IMR-90 (cell line): ENCODE measurements around the gene MGA. TPM values are rescaled to one million over a fixed set of nuclear protein-coding genes. Genes with fewer than 3 reads are reported as not detected.

Source experiments
- ATAC-seq: fragments of 200-7000 bp; cut with Tn5 transposase; 2 replicates; pipeline ENCODE4 v1.9.1; 2020; ENCODE audit warnings: low read depth, mild to moderate bottlenecking, moderate library complexity
- BruUV-seq: library from RNA; stranded (reverse); fragments of 400-500 nt; replicated peaks from 2 replicates; lab custom pipeline; 2021; lab: Mats Ljungman, UMichigan
- CTCF ChIA-PET: fragments of 300-600 bp; formaldehyde crosslinking; extraction: SDS; loops from one replicate; lab custom pipeline; 2021; ENCODE audit warnings: antibody characterized with exemption; lab: Yijun Ruan, JAX
- POLR2A ChIA-PET: fragments of 300-600 bp; sonication (Branson Sonifier 250); formaldehyde crosslinking; loops from one replicate; lab custom pipeline; 2022; ENCODE audit warnings: antibody characterized with exemption; ENCODE audit not compliant: unreplicated experiment; lab: Charles Lee
- DNase-seq: peaks from one replicate; pipeline ENCODE4 v3.0.0; 2013
- H2AFZ ChIP-seq: replicated peaks from 2 replicates; pipeline ENCODE3; 2013; ENCODE audit warnings: low read length, mild to moderate bottlenecking; ENCODE audit not compliant: poor library complexity
- H2AK5ac ChIP-seq: 2 replicates; pipeline ENCODE4 v1.6.1; 2013; ENCODE audit warnings: low read depth, low read length, inconsistent platforms
- H2AK9ac ChIP-seq: replicated peaks from 2 replicates; pipeline ENCODE3; 2013; ENCODE audit warnings: mild to moderate bottlenecking, low read depth, low read length, moderate library complexity; ENCODE audit not compliant: poor library complexity
- H2BK120ac ChIP-seq: 2 replicates; pipeline ENCODE4 v1.6.1; 2013; ENCODE audit warnings: low read depth, low read length, inconsistent platforms
- H2BK15ac ChIP-seq: 3 replicates; pipeline ENCODE4 v1.6.1; 2013; ENCODE audit warnings: low read depth, low read length, inconsistent platforms
- H2BK20ac ChIP-seq: 2 replicates; pipeline ENCODE4 v1.6.1; 2013; ENCODE audit warnings: low read depth, mild to moderate bottlenecking, inconsistent platforms, low read length, moderate library complexity
- H2BK5ac ChIP-seq: 2 replicates; pipeline ENCODE4 v1.6.1; 2013; ENCODE audit warnings: mild to moderate bottlenecking, low read depth, low read length, inconsistent platforms; ENCODE audit not compliant: poor library complexity, severe bottlenecking
- H3K14ac ChIP-seq: replicated peaks from 2 replicates; pipeline ENCODE4 v1.6.1; 2013; ENCODE audit warnings: low read depth, low read length, inconsistent platforms
- H3K18ac ChIP-seq: 2 replicates; pipeline ENCODE4 v1.6.1; 2013; ENCODE audit warnings: low read depth, low read length, control low read depth
- H3K23ac ChIP-seq: 2 replicates; pipeline ENCODE4 v1.6.1; 2013; ENCODE audit warnings: low read depth, low read length, inconsistent platforms
- H3K27ac ChIP-seq: 2 replicates; pipeline ENCODE4 v1.5.1; 2013; ENCODE audit warnings: mild to moderate bottlenecking, control low read depth, low read length; ENCODE audit not compliant: insufficient read depth
- H3K27me3 ChIP-seq: 2 replicates; pipeline ENCODE4 v1.6.1; 2013; ENCODE audit warnings: low read length; ENCODE audit not compliant: control insufficient read depth, insufficient read depth
- H3K36me3 ChIP-seq: 2 replicates; pipeline ENCODE4 v1.6.1; 2013; ENCODE audit warnings: low read length, mixed read lengths; ENCODE audit not compliant: control insufficient read depth, insufficient read depth
- H3K4ac ChIP-seq: 2 replicates; pipeline ENCODE4 v1.6.1; 2013; ENCODE audit warnings: low read depth, low read length, inconsistent platforms
- H3K4me1 ChIP-seq: 2 replicates; pipeline ENCODE4 v1.6.1; 2013; ENCODE audit warnings: low read length, mixed read lengths; ENCODE audit not compliant: control insufficient read depth, insufficient read depth
- H3K4me2 ChIP-seq: 2 replicates; pipeline ENCODE4 v1.6.1; 2013; ENCODE audit warnings: low read depth, mild to moderate bottlenecking, control low read depth, low read length, moderate library complexity
- H3K4me3 ChIP-seq: 2 replicates; pipeline ENCODE4 v1.5.1; 2013; ENCODE audit warnings: low read depth, mild to moderate bottlenecking, control low read depth, low read length, moderate library complexity; ENCODE audit not compliant: insufficient read depth
- H3K56ac ChIP-seq: 2 replicates; pipeline ENCODE4 v1.6.1; 2013; ENCODE audit warnings: low read length, inconsistent platforms; ENCODE audit not compliant: insufficient read depth; ENCODE audit errors: extremely low read depth
- H3K79me1 ChIP-seq, 2 experiments: 2 replicates each; pipeline ENCODE4 v1.6.1; 2013; ENCODE audit warnings: low read length in 2 of 2, inconsistent platforms in 1 of 2, low read depth in 1 of 2
- H3K9ac ChIP-seq: 2 replicates; pipeline ENCODE4 v1.6.1; 2013; ENCODE audit warnings: low read depth, low read length, control low read depth
- H3K9me1 ChIP-seq: 2 replicates; pipeline ENCODE4 v1.6.1; 2013; ENCODE audit warnings: low read length, inconsistent platforms; ENCODE audit not compliant: insufficient read depth
- H3K9me3 ChIP-seq: 2 replicates; pipeline ENCODE4 v1.6.1; 2013; ENCODE audit warnings: low read length; ENCODE audit not compliant: control insufficient read depth, insufficient read depth
- H4K20me1 ChIP-seq: 2 replicates; pipeline ENCODE4 v1.6.1; 2013; ENCODE audit warnings: low read length, inconsistent platforms; ENCODE audit not compliant: insufficient read depth
- H4K5ac ChIP-seq: 2 replicates; pipeline ENCODE4 v1.6.1; 2013; ENCODE audit warnings: mild to moderate bottlenecking, low read depth, low read length, control low read depth
- H4K8ac ChIP-seq, 2 experiments: 2 replicates each; pipeline ENCODE4 v1.6.1; 2013; ENCODE audit warnings: low read depth in 2 of 2, low read length in 2 of 2, control low read depth in 1 of 2, inconsistent platforms in 1 of 2
- H4K91ac ChIP-seq: 2 replicates; pipeline ENCODE4 v1.6.1; 2013; ENCODE audit warnings: low read depth, low read length, inconsistent platforms; ENCODE audit not compliant: insufficient read depth
- BHLHE40 ChIP-seq: fragments of 150-350 bp; IDR thresholded peaks from 2 replicates; pipeline ENCODE4 v1.6.1; 2016; ENCODE audit warnings: mild to moderate bottlenecking, low read depth, low read length
- CEBPB ChIP-seq: IDR thresholded peaks from 2 replicates; pipeline ENCODE4 v1.6.1; 2012; ENCODE audit warnings: low read depth, low read length, improper control_type of control experiment
- CHD1 ChIP-seq: IDR thresholded peaks from 2 replicates; pipeline ENCODE4 v1.6.1; 2012; ENCODE audit warnings: low read depth, low read length, improper control_type of control experiment
- FOS ChIP-seq: fragments of 150-350 bp; IDR thresholded peaks from 2 replicates; pipeline ENCODE4 v1.6.1; 2016; ENCODE audit warnings: low read depth, low read length
- MAFK ChIP-seq: IDR thresholded peaks from 2 replicates; pipeline ENCODE4 v1.6.1; 2012; ENCODE audit warnings: low read depth, low read length, improper control_type of control experiment
- MAZ ChIP-seq: IDR thresholded peaks from 2 replicates; pipeline ENCODE4 v1.6.1; 2012; ENCODE audit warnings: low read depth, mild to moderate bottlenecking, low read length, improper control_type of control experiment, moderate library complexity, borderline replicate concordance
- MXI1 ChIP-seq: IDR thresholded peaks from 2 replicates; pipeline ENCODE4 v1.6.1; 2012; ENCODE audit warnings: low read depth, mild to moderate bottlenecking, low read length, moderate library complexity, borderline replicate concordance
- NFE2L2 ChIP-seq: fragments of 150-350 bp; IDR thresholded peaks from 2 replicates; pipeline ENCODE4 v1.6.1; 2016; ENCODE audit warnings: low read depth, mild to moderate bottlenecking, low read length
- POLR2A ChIP-seq: IDR thresholded peaks from 2 replicates; pipeline ENCODE4 v1.6.1; 2012; ENCODE audit warnings: mild to moderate bottlenecking, low read depth, low read length
- RAD21 ChIP-seq: IDR thresholded peaks from 2 replicates; pipeline ENCODE4 v1.6.1; 2012; ENCODE audit warnings: low read length, improper control_type of control experiment
- RFX5 ChIP-seq: IDR thresholded peaks from 2 replicates; pipeline ENCODE4 v1.8.0; 2012; ENCODE audit warnings: low read depth, mild to moderate bottlenecking, low read length, moderate library complexity
- SMC3 ChIP-seq: fragments of 150-350 bp; IDR thresholded peaks from 2 replicates; pipeline ENCODE4 v1.6.1; 2016; ENCODE audit warnings: low read depth, mild to moderate bottlenecking, antibody characterized with exemption, low read length, moderate library complexity
- WGBS, 2 experiments: methylation state at CpG; one replicate each; pipeline versions ENCODE4 v1.1.5 to v1.1.7; 2013; ENCODE audit warnings: missing lambda C conversion rate in 2 of 2; ENCODE audit not compliant: insufficient read length in 1 of 2; ENCODE audit errors: extremely low coverage in 2 of 2; 5-methylcytosine and 5-hydroxymethylcytosine counted together
- dilution Hi-C: fragments of 300-500 bp; cut with HindIII; formaldehyde crosslinking; loops from one replicate; pipeline ENCODE4 v1.14.3; 2018; ENCODE audit warnings: low sequenced_read_pairs; ENCODE audit not compliant: unreplicated experiment
- in situ Hi-C: fragments of 300-500 bp; cut with MboI; formaldehyde crosslinking; loops from 3 replicates; pipeline ENCODE4 v1.14.3; 2019; ENCODE audit warnings: low sequenced_read_pairs, inconsistent platforms, mixed read lengths
- intact Hi-C: fragments of 100-400 bp; cut with micrococcal nuclease; formaldehyde crosslinking; loops from 2 replicates; pipeline ENCODE4 v1.10.0; 2022
- polyA plus RNA-seq, 3 experiments: library from polyadenylated mRNA; depleted of rRNA; stranded (reverse); fragments of >200 nt; gene quantifications; 2 replicates each; pipeline ENCODE4 v1.2.3, GENCODE V29; 2012; ENCODE audit warnings: low replicate concordance in 1 of 3
- total RNA-seq: library from RNA; depleted of rRNA; stranded (reverse); fragments of >200 nt; gene quantifications from 2 replicates; pipeline ENCODE4 v1.2.3, GENCODE V29; 2012
- TF ChIP-seq, protein P1 (sequence below): fragments of 150-350 bp; IDR thresholded peaks from 2 replicates; pipeline ENCODE4 v1.6.1; 2016; ENCODE audit warnings: low read depth, mild to moderate bottlenecking, low read length, moderate library complexity, borderline replicate concordance
- TF ChIP-seq, protein P2 (sequence below): fragments of 150-350 bp; IDR thresholded peaks from 2 replicates; pipeline ENCODE4 v1.6.1; 2017; ENCODE audit warnings: mild to moderate bottlenecking, antibody characterized with exemption, low read length, low read depth
- TF ChIP-seq, protein P3 (sequence below): conservative IDR thresholded peaks from 2 replicates; pipeline ENCODE4 v1.5.1; 2012; ENCODE audit warnings: mild to moderate bottlenecking, low read depth, low read length, improper control_type of control experiment

The MGA gene
- total and polyA plus RNA-seq, 2 of the 4 experiments (the other 2 are of a cell fraction) = 3.2 to 38.0 TPM

DNA sequence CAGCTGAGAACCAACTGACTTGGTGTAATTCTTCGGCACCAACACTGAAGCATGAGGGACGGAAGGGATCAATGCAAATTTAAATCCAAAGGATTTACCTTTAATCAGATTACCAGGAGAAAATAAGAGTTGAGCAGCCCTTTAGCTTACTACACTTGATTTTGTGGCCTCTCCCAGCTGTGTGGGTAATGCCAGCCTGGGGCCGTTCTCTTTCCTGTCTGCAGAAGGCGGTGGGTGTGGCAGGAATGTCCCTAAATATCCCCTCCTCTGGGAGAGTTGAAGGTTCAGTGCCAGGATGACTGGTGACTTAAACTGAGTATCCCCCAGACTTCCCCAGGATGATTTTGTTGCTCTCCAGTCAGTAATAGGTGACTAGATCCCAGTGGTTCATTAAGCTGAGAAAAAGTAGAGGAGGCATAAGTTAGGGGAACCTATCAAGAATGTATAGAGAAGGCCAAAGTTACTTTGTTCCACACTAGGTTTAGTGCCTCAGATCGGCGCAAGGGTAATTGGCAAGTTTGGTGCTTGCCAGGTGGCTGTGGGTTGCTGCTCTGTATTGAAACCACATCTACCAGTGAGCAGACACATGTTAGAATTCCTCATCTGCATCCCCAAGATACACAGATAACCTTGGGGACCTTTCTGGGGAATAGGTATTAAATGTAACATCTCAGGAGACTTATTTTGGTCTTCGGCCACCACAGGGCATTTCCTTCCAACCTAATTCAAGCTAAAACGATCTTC lies 137.2 kb downstream of the MGA start:
- in situ Hi-C loops = no loop called here
- no peak for TF ChIP-seq BHLHE40
- no peak for TF ChIP-seq CEBPB
- TF ChIP-seq, protein P1, sequence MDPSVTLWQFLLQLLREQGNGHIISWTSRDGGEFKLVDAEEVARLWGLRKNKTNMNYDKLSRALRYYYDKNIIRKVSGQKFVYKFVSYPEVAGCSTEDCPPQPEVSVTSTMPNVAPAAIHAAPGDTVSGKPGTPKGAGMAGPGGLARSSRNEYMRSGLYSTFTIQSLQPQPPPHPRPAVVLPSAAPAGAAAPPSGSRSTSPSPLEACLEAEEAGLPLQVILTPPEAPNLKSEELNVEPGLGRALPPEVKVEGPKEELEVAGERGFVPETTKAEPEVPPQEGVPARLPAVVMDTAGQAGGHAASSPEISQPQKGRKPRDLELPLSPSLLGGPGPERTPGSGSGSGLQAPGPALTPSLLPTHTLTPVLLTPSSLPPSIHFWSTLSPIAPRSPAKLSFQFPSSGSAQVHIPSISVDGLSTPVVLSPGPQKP = no peak
- TF ChIP-seq POLR2A = no peak
- no peak for TF ChIP-seq RFX5
- TF ChIP-seq, protein P2, sequence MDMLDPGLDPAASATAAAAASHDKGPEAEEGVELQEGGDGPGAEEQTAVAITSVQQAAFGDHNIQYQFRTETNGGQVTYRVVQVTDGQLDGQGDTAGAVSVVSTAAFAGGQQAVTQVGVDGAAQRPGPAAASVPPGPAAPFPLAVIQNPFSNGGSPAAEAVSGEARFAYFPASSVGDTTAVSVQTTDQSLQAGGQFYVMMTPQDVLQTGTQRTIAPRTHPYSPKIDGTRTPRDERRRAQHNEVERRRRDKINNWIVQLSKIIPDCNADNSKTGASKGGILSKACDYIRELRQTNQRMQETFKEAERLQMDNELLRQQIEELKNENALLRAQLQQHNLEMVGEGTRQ = no peak
- TF ChIP-seq MAZ = no peak
- TF ChIP-seq SMC3 = no peak
- TF ChIP-seq NFE2L2 = no peak
- no peak for TF ChIP-seq CHD1
- TF ChIP-seq RAD21 = no peak
- TF ChIP-seq MAFK = no peak
- TF ChIP-seq MXI1 = no peak
- no peak for TF ChIP-seq FOS
- TF ChIP-seq, protein P3, sequence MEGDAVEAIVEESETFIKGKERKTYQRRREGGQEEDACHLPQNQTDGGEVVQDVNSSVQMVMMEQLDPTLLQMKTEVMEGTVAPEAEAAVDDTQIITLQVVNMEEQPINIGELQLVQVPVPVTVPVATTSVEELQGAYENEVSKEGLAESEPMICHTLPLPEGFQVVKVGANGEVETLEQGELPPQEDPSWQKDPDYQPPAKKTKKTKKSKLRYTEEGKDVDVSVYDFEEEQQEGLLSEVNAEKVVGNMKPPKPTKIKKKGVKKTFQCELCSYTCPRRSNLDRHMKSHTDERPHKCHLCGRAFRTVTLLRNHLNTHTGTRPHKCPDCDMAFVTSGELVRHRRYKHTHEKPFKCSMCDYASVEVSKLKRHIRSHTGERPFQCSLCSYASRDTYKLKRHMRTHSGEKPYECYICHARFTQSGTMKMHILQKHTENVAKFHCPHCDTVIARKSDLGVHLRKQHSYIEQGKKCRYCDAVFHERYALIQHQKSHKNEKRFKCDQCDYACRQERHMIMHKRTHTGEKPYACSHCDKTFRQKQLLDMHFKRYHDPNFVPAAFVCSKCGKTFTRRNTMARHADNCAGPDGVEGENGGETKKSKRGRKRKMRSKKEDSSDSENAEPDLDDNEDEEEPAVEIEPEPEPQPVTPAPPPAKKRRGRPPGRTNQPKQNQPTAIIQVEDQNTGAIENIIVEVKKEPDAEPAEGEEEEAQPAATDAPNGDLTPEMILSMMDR = no peak

More for the DNA sequence above, 137.2 kb downstream of the MGA start:
- H3K18ac ChIP-seq = no peak overlapping the region
- POLR2A ChIA-PET = interaction anchor here (1.0 kb wide), 1 partner anchor 23 kb away, joined by 3 read pairs; the partner anchor contains the start of gene MAPKBP1
- H3K79me1 ChIP-seq = peaks cover 40 to 82% of the 10 kb centered on the region in 2 experiments
- H2AK5ac ChIP-seq = 0 out of 2 replicates have a peak overlapping the region, but pooled peaks have one; percentile 13
- no peak overlapping the region for H3K4me3 ChIP-seq
- no peaks in the 10 kb centered on the region for H3K27me3 ChIP-seq
- H3K56ac ChIP-seq = no peak overlapping the region
- DNase-seq (no peak), ATAC-seq (no peak)
- H4K20me1 ChIP-seq = no peaks in the 10 kb centered on the region
- H3K36me3 ChIP-seq = peaks cover 10% of the 10 kb centered on the region
- dilution Hi-C loops (no loop called here), intact Hi-C loops (no loop called here)
- H3K23ac ChIP-seq = no peak overlapping the region; the same call in 1 of the 2 replicates
- H2AK9ac ChIP-seq = no peak overlapping the region
- 100% methylated on average over 2 of the region's 8 CpGs; no CpG with 5 or more reads in 1 of the 2 experiments for WGBS, 2 experiments
- H3K27ac ChIP-seq = no peak overlapping the region
- no peak overlapping the region for H4K91ac ChIP-seq
- H3K9ac ChIP-seq = no peak overlapping the region
- BruUV-seq = no TSS peak
- no peak overlapping the region for H2BK15ac ChIP-seq
- no peak overlapping the region for H3K4ac ChIP-seq
- H2AFZ ChIP-seq = no peak overlapping the region
- CTCF ChIA-PET = no interaction called here
- peaks cover 34% of the 10 kb centered on the region for H3K9me1 ChIP-seq
- peaks cover 18% of the 10 kb centered on the region for H3K4me1 ChIP-seq
- no peak overlapping the region for H3K4me2 ChIP-seq
- no peak overlapping the region for H2BK120ac ChIP-seq
- H3K9me3 ChIP-seq = no peaks in the 10 kb centered on the region
- peak overlapping the region in 1 of 2 experiments; percentile 24; a peak in 1 of 4 replicates for H4K8ac ChIP-seq
- no peak overlapping the region for H2BK5ac ChIP-seq
- no peak overlapping the region for H4K5ac ChIP-seq
- no peak overlapping the region for H3K14ac ChIP-seq
- H2BK20ac ChIP-seq = 0 out of 2 replicates have a peak overlapping the region, but pooled peaks have one; percentile 47
